Nephron progenitor cell (in vitro differentiated cells): ENCODE results near the gene PRUNE2.

Experiments used
- DNase-seq: peaks from one replicate; pipeline ENCODE4 v3.0.0; 2021
- H3K27ac Mint-ChIP-seq: 2 replicates; pipeline ENCODE4 v1.8.0; 2021; ENCODE audit warnings: mild to moderate bottlenecking, moderate library complexity, mixed read lengths
- H3K27me3 Mint-ChIP-seq: 2 replicates; pipeline ENCODE4 v1.8.0; 2021; ENCODE audit warnings: mild to moderate bottlenecking, low read depth, mixed read lengths; ENCODE audit not compliant: poor library complexity
- H3K36me3 Mint-ChIP-seq: 2 replicates; pipeline ENCODE4 v1.8.0; 2021; ENCODE audit warnings: low read depth, mixed read lengths
- H3K4me1 Mint-ChIP-seq: 2 replicates; pipeline ENCODE4 v1.8.0; 2021; ENCODE audit warnings: mixed read lengths
- H3K4me3 Mint-ChIP-seq: 2 replicates; pipeline ENCODE4 v1.8.0; 2021; ENCODE audit warnings: mild to moderate bottlenecking, moderate library complexity, mixed read lengths
- H3K9me3 Mint-ChIP-seq: 2 replicates; pipeline ENCODE4 v1.8.0; 2021; ENCODE audit warnings: mild to moderate bottlenecking, moderate library complexity, mixed read lengths
- TF ChIP-seq, protein P1 (sequence below): fragments of 200-600 bp; sonication (generic); IDR thresholded peaks from 2 replicates; pipeline ENCODE4 v1.5.0; 2021; ENCODE audit warnings: antibody characterized with exemption

The PRUNE2 gene

DNA sequence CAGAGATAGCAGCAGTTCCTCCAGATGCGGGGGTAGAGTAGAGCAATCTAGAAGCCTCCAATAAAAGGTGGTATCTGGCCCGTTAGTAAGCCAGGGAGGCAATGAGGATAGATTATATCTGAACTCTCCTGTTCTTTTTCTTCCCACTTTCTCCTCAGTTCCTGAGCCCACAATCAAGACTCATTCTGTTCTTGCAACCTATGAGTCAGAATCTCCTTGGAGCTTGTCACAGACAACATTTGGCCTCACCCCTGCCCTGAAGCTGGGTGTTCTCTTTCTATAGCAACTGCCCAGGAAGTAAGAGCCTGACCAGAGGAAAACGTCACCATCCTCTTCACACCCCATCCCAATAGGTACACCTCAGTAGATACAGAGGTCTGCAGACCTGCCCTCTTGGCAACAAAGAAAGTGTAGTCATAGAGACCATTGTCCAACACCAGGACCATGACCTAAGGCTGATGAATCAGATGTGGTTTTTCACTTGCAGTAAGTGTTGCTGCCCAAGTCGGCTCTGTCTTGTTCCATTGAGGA, 218.0 kb downstream of the PRUNE2 start:
- Mint-ChIP-seq H3K4me3 (no peak overlapping the region), H3K9me3 (no peaks in the 10 kb centered on the region), H3K27ac (no peak overlapping the region), H3K27me3 (peaks cover 2% of the 10 kb centered on the region), H3K36me3 (peaks cover 1% of the 10 kb centered on the region), H3K4me1 (peaks cover 46% of the 10 kb centered on the region)
- TF ChIP-seq, protein P1, sequence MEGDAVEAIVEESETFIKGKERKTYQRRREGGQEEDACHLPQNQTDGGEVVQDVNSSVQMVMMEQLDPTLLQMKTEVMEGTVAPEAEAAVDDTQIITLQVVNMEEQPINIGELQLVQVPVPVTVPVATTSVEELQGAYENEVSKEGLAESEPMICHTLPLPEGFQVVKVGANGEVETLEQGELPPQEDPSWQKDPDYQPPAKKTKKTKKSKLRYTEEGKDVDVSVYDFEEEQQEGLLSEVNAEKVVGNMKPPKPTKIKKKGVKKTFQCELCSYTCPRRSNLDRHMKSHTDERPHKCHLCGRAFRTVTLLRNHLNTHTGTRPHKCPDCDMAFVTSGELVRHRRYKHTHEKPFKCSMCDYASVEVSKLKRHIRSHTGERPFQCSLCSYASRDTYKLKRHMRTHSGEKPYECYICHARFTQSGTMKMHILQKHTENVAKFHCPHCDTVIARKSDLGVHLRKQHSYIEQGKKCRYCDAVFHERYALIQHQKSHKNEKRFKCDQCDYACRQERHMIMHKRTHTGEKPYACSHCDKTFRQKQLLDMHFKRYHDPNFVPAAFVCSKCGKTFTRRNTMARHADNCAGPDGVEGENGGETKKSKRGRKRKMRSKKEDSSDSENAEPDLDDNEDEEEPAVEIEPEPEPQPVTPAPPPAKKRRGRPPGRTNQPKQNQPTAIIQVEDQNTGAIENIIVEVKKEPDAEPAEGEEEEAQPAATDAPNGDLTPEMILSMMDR: no peak
- no peak for DNase-seq

DNA sequence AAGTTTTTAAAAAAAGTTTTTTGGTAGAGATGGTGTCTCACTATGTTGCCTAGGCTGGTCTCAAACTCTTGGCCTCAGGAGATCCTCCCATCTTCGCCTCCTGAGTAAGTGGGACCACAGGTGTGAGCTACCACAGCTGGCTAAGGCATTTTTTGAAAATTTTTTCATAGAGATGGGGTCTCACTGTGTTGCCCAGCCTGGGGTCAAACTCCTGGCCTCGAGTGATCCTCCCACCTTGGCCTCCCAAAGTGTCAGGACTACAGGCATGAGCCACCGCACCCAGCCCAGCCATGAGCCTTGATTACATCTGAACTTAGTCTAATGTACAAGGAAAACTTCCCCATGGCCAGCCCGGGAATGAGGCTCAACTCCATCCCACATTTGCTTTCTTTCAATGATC, 219.2 kb downstream of the PRUNE2 start:
- Mint-ChIP-seq H3K4me3 (no peak overlapping the region), H3K9me3 (no peaks in the 10 kb centered on the region), H3K27me3 (no peaks in the 10 kb centered on the region), H3K4me1 (peaks cover 38% of the 10 kb centered on the region), H3K27ac (no peak overlapping the region), H3K36me3 (peaks cover 4% of the 10 kb centered on the region)
- TF ChIP-seq, protein P1: no peak
- DNase-seq: no peak

DNA sequence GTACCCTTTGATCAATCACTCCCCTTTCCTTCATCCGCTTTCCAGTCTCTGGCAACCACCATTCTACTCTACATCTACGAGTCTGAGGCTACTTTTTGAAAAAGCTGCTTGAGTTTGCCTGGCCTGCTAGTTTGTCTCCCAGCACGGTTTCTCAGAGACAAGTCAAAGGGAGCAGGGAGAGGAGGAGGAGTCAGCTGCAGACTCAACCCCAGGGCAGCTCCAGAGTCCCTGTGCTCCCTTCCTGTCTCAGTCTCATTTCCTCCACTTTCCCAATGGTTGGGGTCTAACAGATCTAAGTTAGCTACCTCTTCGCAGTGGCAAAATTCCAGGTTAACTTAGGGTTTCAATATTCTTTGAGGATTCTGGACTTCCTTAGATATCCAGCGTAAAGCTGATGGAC, 221.7 kb downstream of the PRUNE2 start:
- H3K4me1 Mint-ChIP-seq: peaks cover 32% of the 10 kb centered on the region
- H3K36me3 Mint-ChIP-seq: peaks cover 20% of the 10 kb centered on the region
- TF ChIP-seq, protein P1: no peak
- H3K27me3 Mint-ChIP-seq: no peaks in the 10 kb centered on the region
- H3K9me3 Mint-ChIP-seq: peaks cover 20% of the 10 kb centered on the region
- peak overlapping the region; percentile 47 for H3K27ac Mint-ChIP-seq
- DNase-seq: no peak
- no peak overlapping the region for H3K4me3 Mint-ChIP-seq

DNA sequence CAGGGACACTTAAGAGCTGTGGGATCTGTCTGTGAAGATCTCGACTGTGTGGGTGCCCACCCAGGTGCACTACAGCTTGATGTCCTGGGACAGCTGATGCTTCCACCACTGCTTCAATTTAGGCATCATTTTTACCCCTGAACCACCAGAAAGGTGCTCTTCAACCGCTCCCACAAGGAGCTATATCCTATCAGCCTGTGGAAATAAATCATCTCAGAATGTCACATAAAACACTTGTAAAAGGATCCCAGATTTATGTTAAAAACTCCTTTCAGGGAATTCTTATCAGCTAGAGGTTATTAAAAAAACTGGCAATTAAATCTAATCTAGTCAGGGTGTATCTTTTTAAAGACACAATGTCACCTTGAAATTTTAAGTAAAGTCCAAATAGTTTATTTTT, 224.4 kb downstream of the PRUNE2 start:
- TF ChIP-seq, protein P1: no peak
- H3K9me3 Mint-ChIP-seq: peaks cover 27% of the 10 kb centered on the region

DNA sequence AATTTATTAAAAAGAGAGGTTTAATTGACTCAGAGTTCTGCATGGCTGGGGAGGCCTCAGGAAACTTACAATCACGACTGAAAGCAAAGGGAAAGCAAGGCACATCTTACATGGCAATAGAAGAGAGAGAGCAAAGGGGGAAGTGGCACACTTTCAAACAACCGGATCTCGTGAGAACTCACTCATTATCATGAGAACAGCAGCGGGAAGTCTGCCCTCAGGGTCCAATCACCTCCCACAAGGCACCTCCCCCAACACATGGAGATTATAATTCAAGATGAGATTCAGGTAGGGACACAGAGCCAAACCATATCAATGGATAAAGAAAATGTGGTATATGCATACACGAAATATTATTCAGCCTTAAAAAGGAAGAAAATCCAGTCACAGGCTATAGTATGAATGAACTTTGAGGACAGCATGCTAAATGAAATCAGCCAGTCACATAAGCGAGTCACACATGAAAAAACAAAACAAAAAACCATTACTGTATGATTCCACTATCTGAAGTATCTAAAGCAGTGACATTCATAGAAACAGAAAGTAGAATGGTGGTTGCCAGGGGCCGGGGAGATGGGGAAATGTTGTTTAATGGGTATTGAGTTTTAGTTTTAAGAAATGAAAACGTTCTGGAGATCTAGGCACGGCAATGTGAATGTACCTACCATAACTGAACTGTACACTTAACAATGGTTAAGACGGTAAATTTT, 225.0 kb downstream of the PRUNE2 start:
- peaks cover 27% of the 10 kb centered on the region for H3K9me3 Mint-ChIP-seq
- H3K27ac Mint-ChIP-seq: no peak overlapping the region
- no peak for DNase-seq
- H3K4me3 Mint-ChIP-seq: no peak overlapping the region
- no peaks in the 10 kb centered on the region for H3K27me3 Mint-ChIP-seq
- TF ChIP-seq, protein P1: no peak
- peaks cover 24% of the 10 kb centered on the region for H3K36me3 Mint-ChIP-seq
- peaks cover 24% of the 10 kb centered on the region for H3K4me1 Mint-ChIP-seq

More for the DNA sequence above, 224.4 kb downstream of the PRUNE2 start:
- Mint-ChIP-seq H3K4me1 (peaks cover 25% of the 10 kb centered on the region), H3K27me3 (no peaks in the 10 kb centered on the region), H3K4me3 (no peak overlapping the region), H3K27ac (no peak overlapping the region), H3K36me3 (peaks cover 24% of the 10 kb centered on the region)
- no peak for DNase-seq

DNA sequence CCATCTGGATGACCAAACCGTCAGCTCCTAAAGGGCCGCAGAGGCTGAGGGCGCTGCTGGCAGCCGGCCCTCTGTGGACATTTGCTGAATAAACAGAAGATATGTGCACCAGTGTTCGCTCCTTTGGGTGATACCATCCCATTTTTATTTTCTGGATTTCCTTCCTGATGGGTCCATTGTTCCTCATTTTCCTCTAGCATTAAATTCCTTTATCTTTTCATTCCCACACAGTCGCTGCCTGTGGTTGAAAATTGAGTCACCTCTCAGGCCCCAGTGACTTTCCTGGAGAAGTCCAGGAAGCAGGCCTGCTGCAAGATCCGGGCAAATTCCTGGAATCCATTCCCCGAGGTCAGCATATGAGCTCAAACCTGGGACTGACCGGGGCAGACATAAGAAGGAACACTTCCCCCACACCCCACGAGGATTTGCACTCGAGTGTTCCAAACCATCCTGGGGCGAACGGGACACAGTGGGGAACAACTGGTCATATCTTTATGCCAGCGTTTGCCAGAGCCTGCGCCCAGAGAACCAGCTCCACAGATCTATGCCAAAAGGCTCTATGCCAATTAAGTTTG, 228.3 kb downstream of the PRUNE2 start:
- H3K4me3 Mint-ChIP-seq: no peak overlapping the region
- H3K27me3 Mint-ChIP-seq: no peaks in the 10 kb centered on the region
- H3K27ac Mint-ChIP-seq: peak overlapping the region; percentile 88
- no peak for DNase-seq
- peaks cover 10% of the 10 kb centered on the region for H3K4me1 Mint-ChIP-seq
- H3K9me3 Mint-ChIP-seq: peaks cover 27% of the 10 kb centered on the region
- TF ChIP-seq, protein P1: no peak
- peaks cover 21% of the 10 kb centered on the region for H3K36me3 Mint-ChIP-seq
